GM18520 (cell line): Measurements from ENCODE around the gene NENF.
"Not testable (repeated sequence)": the region's sequence is repeated elsewhere in the genome, so short reads cannot be mapped to it uniquely, and the experiment has no call there.

Experiments used
- ATAC-seq: cut with Tn5 transposase; IDR thresholded peaks from one replicate; pipeline ENCODE4 v1.9.1; 2021; ENCODE audit not compliant: unreplicated experiment

The NENF gene

GRCh38 chr1:212457740-212458338 is 25.1 kb downstream of the NENF start:
- no peak for ATAC-seq

GRCh38 chr1:212458817-212459216 is 26.1 kb downstream of the NENF start:
- no peak for ATAC-seq

- no peak for ATAC-seq
Measured at GRCh38 chr1:212459656-212460055, 26.9 kb downstream of the NENF start.

GRCh38 chr1:212460376-212460775 is 27.7 kb downstream of the NENF start:
- ATAC-seq = no peak

GRCh38 chr1:212461916-212462660 is 29.4 kb downstream of the NENF start:
- ATAC-seq = no peak

- no peak for ATAC-seq
Measured at GRCh38 chr1:212463565-212464285, 31.0 kb downstream of the NENF start.

- no peak for ATAC-seq
Measured at GRCh38 chr1:212465311-212465710, 32.6 kb downstream of the NENF start.

- no peak for ATAC-seq
Measured at GRCh38 chr1:212466437-212466836, 33.7 kb downstream of the NENF start.

GRCh38 chr1:212466898-212467650 is 34.4 kb downstream of the NENF start:
- no peak for ATAC-seq

- no peak for ATAC-seq
Measured at GRCh38 chr1:212467843-212468482, 35.2 kb downstream of the NENF start.

GRCh38 chr1:212470059-212470458 is 37.3 kb downstream of the NENF start:
- ATAC-seq = no peak

GRCh38 chr1:212471286-212471685 is 38.6 kb downstream of the NENF start:
- ATAC-seq = no peak

GRCh38 chr1:212471891-212472675 is 39.4 kb downstream of the NENF start:
- ATAC-seq = no peak

GRCh38 chr1:212473729-212474128 is 41.0 kb downstream of the NENF start:
- no peak for ATAC-seq

GRCh38 chr1:212475151-212475550 is 42.4 kb downstream of the NENF start:
- ATAC-seq = no peak

GRCh38 chr1:212475831-212476230 is 43.1 kb downstream of the NENF start:
- not testable (repeated sequence) for ATAC-seq

GRCh38 chr1:212477014-212477679 is 44.4 kb downstream of the NENF start:
- peak; percentile 72 for ATAC-seq

- ATAC-seq = no peak
Measured at GRCh38 chr1:212477680-212478466, 45.2 kb downstream of the NENF start.
